Measurements from ENCODE around the gene EFTUD2. TPM values are rescaled to one million over a fixed set of nuclear protein-coding genes. Genes with fewer than 3 reads are reported as not detected.

Gene EFTUD2
- total and polyA plus RNA-seq, 9 of the 15 experiments (the other 6 are each of a cell fraction or from before 2014, with no cell fraction given) = 65.8 to 362 (median 218) TPM

GRCh38 chr17:44899074-44899782 lies at the start of gene EFTUD2 (continued):
- TF ChIP-seq PATZ1 (CRISPR knock-in tag; IDR thresholded peaks at IDR 0.05; ENCODE audit: borderline replicate concordance) (no peak), FOSL1 (tag; conservative IDR thresholded peaks at IDR 0.05) (peak; percentile 54), CREM (IDR thresholded peaks at IDR 0.05; ENCODE audit: low read depth) (peak; percentile 99), MXD1 (CRISPR knock-in tag; IDR thresholded peaks at IDR 0.05; ENCODE audit: borderline replicate concordance, poor library complexity, severe bottlenecking) (peak; percentile 89), IRF1 (CRISPR knock-in tag; IDR thresholded peaks at IDR 0.05; ENCODE audit: borderline replicate concordance) (no peak), GATA2 (CRISPR knock-in tag; IDR thresholded peaks at IDR 0.05) (no peak), ZNF76 (CRISPR knock-in tag; IDR thresholded peaks at IDR 0.05; ENCODE audit: borderline replicate concordance) (no peak), BMI1 (IDR thresholded peaks at IDR 0.05; ENCODE audit: low read length) (peak; percentile 85; the same call in 1 of the 2 replicates), TGIF2 (CRISPR knock-in tag; IDR thresholded peaks at IDR 0.05) (no peak; the same call in 1 of the 2 replicates), RUNX1 (IDR thresholded peaks at IDR 0.05; ENCODE audit: low read depth) (no peak; the same call in 1 of the 2 replicates), POLR2AphosphoS2 (IDR thresholded peaks at IDR 0.05; ENCODE audit: low read length) (no peak), ZNF41 (CRISPR knock-in tag; conservative IDR thresholded peaks at IDR 0.05) (no peak), MAX (CRISPR knock-in tag; IDR thresholded peaks at IDR 0.05) (peak; percentile 95), HNRNPK (IDR thresholded peaks at IDR 0.05; ENCODE audit: low read depth, low read length, poor library complexity, severe bottlenecking) (no peak)
- TF ChIP-seq, protein P1, sequence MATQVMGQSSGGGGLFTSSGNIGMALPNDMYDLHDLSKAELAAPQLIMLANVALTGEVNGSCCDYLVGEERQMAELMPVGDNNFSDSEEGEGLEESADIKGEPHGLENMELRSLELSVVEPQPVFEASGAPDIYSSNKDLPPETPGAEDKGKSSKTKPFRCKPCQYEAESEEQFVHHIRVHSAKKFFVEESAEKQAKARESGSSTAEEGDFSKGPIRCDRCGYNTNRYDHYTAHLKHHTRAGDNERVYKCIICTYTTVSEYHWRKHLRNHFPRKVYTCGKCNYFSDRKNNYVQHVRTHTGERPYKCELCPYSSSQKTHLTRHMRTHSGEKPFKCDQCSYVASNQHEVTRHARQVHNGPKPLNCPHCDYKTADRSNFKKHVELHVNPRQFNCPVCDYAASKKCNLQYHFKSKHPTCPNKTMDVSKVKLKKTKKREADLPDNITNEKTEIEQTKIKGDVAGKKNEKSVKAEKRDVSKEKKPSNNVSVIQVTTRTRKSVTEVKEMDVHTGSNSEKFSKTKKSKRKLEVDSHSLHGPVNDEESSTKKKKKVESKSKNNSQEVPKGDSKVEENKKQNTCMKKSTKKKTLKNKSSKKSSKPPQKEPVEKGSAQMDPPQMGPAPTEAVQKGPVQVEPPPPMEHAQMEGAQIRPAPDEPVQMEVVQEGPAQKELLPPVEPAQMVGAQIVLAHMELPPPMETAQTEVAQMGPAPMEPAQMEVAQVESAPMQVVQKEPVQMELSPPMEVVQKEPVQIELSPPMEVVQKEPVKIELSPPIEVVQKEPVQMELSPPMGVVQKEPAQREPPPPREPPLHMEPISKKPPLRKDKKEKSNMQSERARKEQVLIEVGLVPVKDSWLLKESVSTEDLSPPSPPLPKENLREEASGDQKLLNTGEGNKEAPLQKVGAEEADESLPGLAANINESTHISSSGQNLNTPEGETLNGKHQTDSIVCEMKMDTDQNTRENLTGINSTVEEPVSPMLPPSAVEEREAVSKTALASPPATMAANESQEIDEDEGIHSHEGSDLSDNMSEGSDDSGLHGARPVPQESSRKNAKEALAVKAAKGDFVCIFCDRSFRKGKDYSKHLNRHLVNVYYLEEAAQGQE (IDR thresholded peaks at IDR 0.05; ENCODE audit: borderline replicate concordance) = peak; percentile 81
- TF ChIP-seq, protein P1 (CRISPR knock-in tag; IDR thresholded peaks at IDR 0.05; ENCODE audit: low read depth) = 0 out of 2 replicates have a peak, but pooled peaks have one; percentile 18

Measured in K562 (cell line).